WTC11 (cell line): ENCODE measurements around the gene EPN2. TPM values are rescaled to one million over a fixed set of nuclear protein-coding genes. Genes with fewer than 3 reads are reported as not detected.

ENCODE experiments used
- ATAC-seq: fragments of 200-7000 bp; cut with Tn5 transposase; 2 replicates; pipeline ENCODE4 v1.10.0; 2021; ENCODE audit warnings: mild to moderate bottlenecking, moderate library complexity
- CTCF ChIA-PET: fragments of 300-600 bp; sonication (Branson Sonifier 250); formaldehyde crosslinking; loops from one replicate; lab custom pipeline; 2021; ENCODE audit warnings: antibody characterized with exemption; lab: Charles Lee
- POLR2A ChIA-PET: fragments of 350-600 bp; sonication (Branson Sonifier 250); formaldehyde crosslinking; loops from one replicate; lab custom pipeline; 2021; ENCODE audit warnings: antibody characterized with exemption; lab: Charles Lee
- DNase-seq: peaks from one replicate; pipeline ENCODE4 v3.0.0; 2021; ENCODE audit warnings: low spot score
- H3K27ac Mint-ChIP-seq: 2 replicates; pipeline ENCODE4 v1.8.0; 2021; ENCODE audit warnings: mixed read lengths
- H3K27me3 Mint-ChIP-seq: 2 replicates; pipeline ENCODE4 v1.8.0; 2021; ENCODE audit warnings: low read depth, mild to moderate bottlenecking, moderate library complexity, mixed read lengths
- H3K36me3 Mint-ChIP-seq: 2 replicates; pipeline ENCODE4 v1.8.0; 2021; ENCODE audit warnings: mixed read lengths
- H3K4me1 Mint-ChIP-seq: 2 replicates; pipeline ENCODE4 v1.8.0; 2022; ENCODE audit warnings: mixed read lengths
- H3K4me3 Mint-ChIP-seq: 2 replicates; pipeline ENCODE4 v1.8.0; 2021; ENCODE audit warnings: mild to moderate bottlenecking, moderate library complexity, mixed read lengths
- H3K9me3 Mint-ChIP-seq: 2 replicates; pipeline ENCODE4 v1.8.0; 2021; ENCODE audit warnings: mixed read lengths
- CBFB ChIP-seq: sonication (generic); formaldehyde crosslinking; IDR thresholded peaks from 2 replicates; pipeline ENCODE4 v1.8.1; 2022; ENCODE audit warnings: mild to moderate bottlenecking, low read depth, missing genetic modification reagents
- ELF4 ChIP-seq: sonication (generic); formaldehyde crosslinking; IDR thresholded peaks from 2 replicates; pipeline ENCODE4 v1.8.1; 2022; ENCODE audit warnings: low read depth, mild to moderate bottlenecking, moderate library complexity, missing genetic modification reagents
- FOXP1 ChIP-seq: sonication (generic); formaldehyde crosslinking; IDR thresholded peaks from 2 replicates; pipeline ENCODE4 v1.8.0; 2022; ENCODE audit warnings: missing genetic modification reagents, mild to moderate bottlenecking, moderate library complexity, borderline replicate concordance
- GABPB1 ChIP-seq: sonication (generic); formaldehyde crosslinking; IDR thresholded peaks from 2 replicates; pipeline ENCODE4 v1.8.1; 2023; ENCODE audit warnings: mild to moderate bottlenecking, missing genetic modification reagents
- GRHL2 ChIP-seq: fragments of 250-450 bp; sonication (Bioruptor Pico); IDR thresholded peaks from 2 replicates; pipeline ENCODE4 v1.8.0; 2022; ENCODE audit warnings: mild to moderate bottlenecking, moderate library complexity; ENCODE audit not compliant: insufficient replicate concordance, severe bottlenecking
- GTF2I ChIP-seq: fragments of 250-450 bp; sonication (Bioruptor Pico); conservative IDR thresholded peaks from 2 replicates; pipeline ENCODE4 v1.4.0; 2021; ENCODE audit warnings: mild to moderate bottlenecking
- HMGA2 ChIP-seq: fragments of 250-450 bp; sonication (Bioruptor Pico); IDR thresholded peaks from 2 replicates; pipeline ENCODE4 v1.4.0; 2021; ENCODE audit warnings: mild to moderate bottlenecking, moderate library complexity
- MYBL2 ChIP-seq: sonication (generic); formaldehyde crosslinking; IDR thresholded peaks from 2 replicates; pipeline ENCODE4 v1.8.1; 2023; ENCODE audit warnings: mild to moderate bottlenecking, moderate library complexity, missing genetic modification reagents
- NFYB ChIP-seq: sonication (generic); formaldehyde crosslinking; conservative IDR thresholded peaks from 2 replicates; pipeline ENCODE4 v1.8.0; 2022; ENCODE audit warnings: low read depth, missing genetic modification reagents
- NR2C2 ChIP-seq: sonication (generic); formaldehyde crosslinking; IDR thresholded peaks from 2 replicates; pipeline ENCODE4 v1.8.0; 2022; ENCODE audit warnings: mild to moderate bottlenecking, missing genetic modification reagents
- PRRX2 ChIP-seq: fragments of 250-450 bp; sonication (Bioruptor Pico); IDR thresholded peaks from 2 replicates; pipeline ENCODE4 v1.8.0; 2021; ENCODE audit warnings: mild to moderate bottlenecking
- SMAD3 ChIP-seq: sonication (generic); formaldehyde crosslinking; IDR thresholded peaks from 2 replicates; pipeline ENCODE4 v1.8.0; 2022; ENCODE audit warnings: missing genetic modification reagents, mild to moderate bottlenecking, borderline replicate concordance
- SOX15 ChIP-seq: fragments of 250-450 bp; sonication (Bioruptor Pico); IDR thresholded peaks from 2 replicates; pipeline ENCODE4 v1.9.0; 2021; ENCODE audit warnings: mild to moderate bottlenecking
- TCF7 ChIP-seq: sonication (generic); formaldehyde crosslinking; IDR thresholded peaks from 2 replicates; pipeline ENCODE4 v1.8.0; 2022; ENCODE audit warnings: mild to moderate bottlenecking, low read depth, missing genetic modification reagents, moderate library complexity
- TEAD1 ChIP-seq: sonication (generic); formaldehyde crosslinking; IDR thresholded peaks from 2 replicates; pipeline ENCODE4 v1.8.0; 2022; ENCODE audit warnings: mild to moderate bottlenecking, missing genetic modification reagents
- TEAD4 ChIP-seq: sonication (generic); formaldehyde crosslinking; IDR thresholded peaks from 2 replicates; pipeline ENCODE4 v1.8.0; 2022; ENCODE audit warnings: mild to moderate bottlenecking, missing genetic modification reagents
- ZNF232 ChIP-seq: sonication (generic); formaldehyde crosslinking; IDR thresholded peaks from 2 replicates; pipeline ENCODE4 v1.8.0; 2022; ENCODE audit warnings: mild to moderate bottlenecking, missing genetic modification reagents
- ZNF396 ChIP-seq: fragments of 250-450 bp; sonication (Bioruptor Pico); IDR thresholded peaks from 2 replicates; pipeline ENCODE4 v1.8.0; 2021; ENCODE audit warnings: mild to moderate bottlenecking, moderate library complexity, borderline replicate concordance
- ZNF671 ChIP-seq: fragments of 250-450 bp; sonication (Bioruptor Pico); IDR thresholded peaks from 2 replicates; pipeline ENCODE4 v1.8.0; 2021; ENCODE audit warnings: mild to moderate bottlenecking
- total RNA-seq: library from RNA; stranded (reverse); gene quantifications from 3 replicates; pipeline ENCODE4 v1.2.3, GENCODE V29; 2021
- TF ChIP-seq, protein P1 (sequence below): sonication (generic); formaldehyde crosslinking; IDR thresholded peaks from 2 replicates; pipeline ENCODE4 v1.8.1; 2022; ENCODE audit warnings: mild to moderate bottlenecking, moderate library complexity, missing genetic modification reagents
- TF ChIP-seq, protein P2 (sequence below): sonication (generic); formaldehyde crosslinking; IDR thresholded peaks from 2 replicates; pipeline ENCODE4 v1.8.0; 2023; ENCODE audit warnings: missing genetic modification reagents
- TF ChIP-seq, protein P3 (sequence below): fragments of 250-450 bp; sonication (Bioruptor Pico); IDR thresholded peaks from 2 replicates; pipeline ENCODE4 v1.8.0; 2021; ENCODE audit warnings: mild to moderate bottlenecking
- TF ChIP-seq, protein P4 (sequence below): sonication (generic); formaldehyde crosslinking; IDR thresholded peaks from 2 replicates; pipeline ENCODE4 v1.8.1; 2023; ENCODE audit warnings: mild to moderate bottlenecking, missing genetic modification reagents, moderate library complexity
- TF ChIP-seq, protein P5 (sequence below): sonication (generic); formaldehyde crosslinking; IDR thresholded peaks from 2 replicates; pipeline ENCODE4 v1.8.1; 2023; ENCODE audit warnings: mild to moderate bottlenecking, missing genetic modification reagents, moderate library complexity

The EPN2 gene
- total RNA-seq, 1 experiment from 2014 or later = 48.8 TPM

DNA sequence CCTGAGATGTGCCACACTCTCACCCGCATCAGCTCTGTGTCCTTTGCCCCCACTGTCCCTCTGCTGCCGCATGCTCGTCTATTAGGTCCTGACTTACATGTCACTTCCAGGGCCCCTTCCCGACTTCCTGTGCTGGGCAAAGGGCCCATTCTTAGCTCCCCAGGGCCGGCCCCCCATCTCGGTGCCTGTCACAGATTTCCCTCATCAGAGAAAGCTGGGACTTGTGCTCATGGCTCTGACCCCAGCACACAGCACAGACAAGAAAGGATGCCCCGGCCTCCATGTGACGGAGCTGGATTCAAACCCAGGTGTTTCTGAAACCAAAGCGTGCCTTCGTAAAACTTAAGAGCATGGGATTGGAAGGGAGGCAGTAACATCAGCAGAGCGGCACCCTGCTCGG is 135.3 kb downstream of the EPN2 start:
- ChIA-PET CTCF (interaction anchor here (0.6 to 1.6 kb wide), 2 partner anchors 10 to 389 kb away, joined by 3 to 5 read pairs; partner anchors contain the start of gene B9D1), POLR2A (no interaction called here)
- no peak for ATAC-seq
- no peaks in the 10 kb centered on the region for H3K9me3 Mint-ChIP-seq
- H3K4me3 Mint-ChIP-seq = no peak overlapping the region
- H3K27me3 Mint-ChIP-seq = no peaks in the 10 kb centered on the region
- peaks cover 7% of the 10 kb centered on the region for H3K4me1 Mint-ChIP-seq
- peak overlapping the region; percentile 14; the same call in 1 of the 2 replicates for H3K27ac Mint-ChIP-seq
- H3K36me3 Mint-ChIP-seq = no peaks in the 10 kb centered on the region
- TF ChIP-seq TCF7 (CRISPR knock-in tag) (no peak), ELF4 (no peak), TEAD1 (CRISPR knock-in tag) (no peak), GTF2I (CRISPR knock-in tag) (no peak), GABPB1 (CRISPR knock-in tag) (no peak), SMAD3 (no peak), FOXP1 (no peak), PRRX2 (CRISPR knock-in tag) (no peak), GRHL2 (CRISPR knock-in tag) (no peak), CBFB (CRISPR knock-in tag) (no peak), TEAD4 (no peak), SOX15 (CRISPR knock-in tag) (no peak), ZNF671 (CRISPR knock-in tag) (no peak), ZNF396 (CRISPR knock-in tag) (no peak)
- TF ChIP-seq, protein P1, sequence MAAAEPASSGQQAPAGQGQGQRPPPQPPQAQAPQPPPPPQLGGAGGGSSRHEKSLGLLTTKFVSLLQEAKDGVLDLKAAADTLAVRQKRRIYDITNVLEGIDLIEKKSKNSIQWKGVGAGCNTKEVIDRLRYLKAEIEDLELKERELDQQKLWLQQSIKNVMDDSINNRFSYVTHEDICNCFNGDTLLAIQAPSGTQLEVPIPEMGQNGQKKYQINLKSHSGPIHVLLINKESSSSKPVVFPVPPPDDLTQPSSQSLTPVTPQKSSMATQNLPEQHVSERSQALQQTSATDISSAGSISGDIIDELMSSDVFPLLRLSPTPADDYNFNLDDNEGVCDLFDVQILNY (CRISPR knock-in tag) = no peak
- TF ChIP-seq, protein P2, sequence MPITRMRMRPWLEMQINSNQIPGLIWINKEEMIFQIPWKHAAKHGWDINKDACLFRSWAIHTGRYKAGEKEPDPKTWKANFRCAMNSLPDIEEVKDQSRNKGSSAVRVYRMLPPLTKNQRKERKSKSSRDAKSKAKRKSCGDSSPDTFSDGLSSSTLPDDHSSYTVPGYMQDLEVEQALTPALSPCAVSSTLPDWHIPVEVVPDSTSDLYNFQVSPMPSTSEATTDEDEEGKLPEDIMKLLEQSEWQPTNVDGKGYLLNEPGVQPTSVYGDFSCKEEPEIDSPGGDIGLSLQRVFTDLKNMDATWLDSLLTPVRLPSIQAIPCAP (CRISPR knock-in tag) = no peak
- TF ChIP-seq, protein P3, sequence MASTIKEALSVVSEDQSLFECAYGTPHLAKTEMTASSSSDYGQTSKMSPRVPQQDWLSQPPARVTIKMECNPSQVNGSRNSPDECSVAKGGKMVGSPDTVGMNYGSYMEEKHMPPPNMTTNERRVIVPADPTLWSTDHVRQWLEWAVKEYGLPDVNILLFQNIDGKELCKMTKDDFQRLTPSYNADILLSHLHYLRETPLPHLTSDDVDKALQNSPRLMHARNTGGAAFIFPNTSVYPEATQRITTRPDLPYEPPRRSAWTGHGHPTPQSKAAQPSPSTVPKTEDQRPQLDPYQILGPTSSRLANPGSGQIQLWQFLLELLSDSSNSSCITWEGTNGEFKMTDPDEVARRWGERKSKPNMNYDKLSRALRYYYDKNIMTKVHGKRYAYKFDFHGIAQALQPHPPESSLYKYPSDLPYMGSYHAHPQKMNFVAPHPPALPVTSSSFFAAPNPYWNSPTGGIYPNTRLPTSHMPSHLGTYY (CRISPR knock-in tag) = no peak
- TF ChIP-seq, all 79 proteins: peak for 0
- DNase-seq = no peak

DNA sequence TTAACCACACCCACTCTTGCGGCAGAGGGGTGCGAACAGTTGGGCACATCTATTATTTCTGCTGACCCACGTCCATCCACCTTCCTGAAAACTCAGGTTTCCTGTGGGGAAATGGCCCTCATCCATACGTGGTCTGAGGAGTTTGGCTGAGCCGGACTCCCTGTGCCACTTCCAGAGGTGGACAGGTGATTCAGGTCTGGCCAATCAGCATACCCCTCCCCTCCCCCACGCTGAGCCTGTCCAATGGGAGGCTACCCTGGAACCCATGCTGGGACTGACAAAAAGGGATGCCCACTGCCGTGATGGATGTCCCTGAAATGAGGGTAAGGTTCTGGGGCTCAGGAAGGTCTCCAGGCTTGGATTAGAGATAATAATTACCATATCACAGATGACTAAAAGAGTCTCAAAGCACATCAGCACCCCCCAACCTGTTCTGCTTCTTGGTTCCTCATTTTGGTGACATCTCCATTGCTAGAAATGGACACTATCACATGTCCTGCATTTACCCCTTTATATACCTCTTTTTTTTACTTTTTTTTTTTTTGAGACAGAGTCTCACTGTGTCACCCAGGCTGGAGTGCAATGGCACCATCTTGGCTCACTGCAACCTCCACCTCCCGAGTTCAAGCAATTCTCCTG is 135.8 kb downstream of the EPN2 start:
- Mint-ChIP-seq H3K36me3 (no peaks in the 10 kb centered on the region), H3K27ac (no peak overlapping the region), H3K9me3 (no peaks in the 10 kb centered on the region), H3K4me1 (peaks cover 7% of the 10 kb centered on the region), H3K4me3 (no peak overlapping the region), H3K27me3 (no peaks in the 10 kb centered on the region)
- ATAC-seq = no peak
- no peak for DNase-seq
- CTCF ChIA-PET = interaction anchor here (1.6 kb wide), 1 partner anchor 10 kb away, joined by 5 read pairs; the partner anchor contains the start of gene B9D1
- POLR2A ChIA-PET = no interaction called here
- TF ChIP-seq, protein P4, sequence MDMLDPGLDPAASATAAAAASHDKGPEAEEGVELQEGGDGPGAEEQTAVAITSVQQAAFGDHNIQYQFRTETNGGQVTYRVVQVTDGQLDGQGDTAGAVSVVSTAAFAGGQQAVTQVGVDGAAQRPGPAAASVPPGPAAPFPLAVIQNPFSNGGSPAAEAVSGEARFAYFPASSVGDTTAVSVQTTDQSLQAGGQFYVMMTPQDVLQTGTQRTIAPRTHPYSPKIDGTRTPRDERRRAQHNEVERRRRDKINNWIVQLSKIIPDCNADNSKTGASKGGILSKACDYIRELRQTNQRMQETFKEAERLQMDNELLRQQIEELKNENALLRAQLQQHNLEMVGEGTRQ (CRISPR knock-in tag) = peak; percentile 52
- TF ChIP-seq HMGA2 (CRISPR knock-in tag) = no peak
- peak; percentile 63 for TF ChIP-seq NFYB (CRISPR knock-in tag)

DNA sequence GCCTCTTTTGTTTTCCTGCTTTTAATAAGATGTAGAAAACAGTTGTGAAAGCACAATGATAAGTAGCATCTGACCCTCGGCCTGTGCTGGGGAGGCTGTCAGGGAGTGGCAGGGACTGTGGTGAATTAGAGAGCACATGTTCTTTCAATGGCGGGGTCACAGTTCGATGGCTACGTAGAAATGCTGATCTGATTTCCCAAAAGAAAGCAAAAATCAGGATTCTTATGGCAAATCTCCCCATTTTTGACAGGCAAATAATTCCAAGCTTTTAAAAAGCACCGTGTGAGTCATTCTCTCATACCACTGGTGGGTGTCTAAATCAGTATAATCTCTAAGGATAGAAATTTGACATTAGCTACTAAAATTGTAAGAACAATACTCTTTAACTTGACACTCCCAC is 137.0 kb downstream of the EPN2 start:
- CTCF ChIA-PET = interaction anchor here (0.9 kb wide), 1 partner anchor 73 kb away, joined by 3 read pairs; no protein-coding TSS in a partner anchor
- H3K27me3 Mint-ChIP-seq = no peaks in the 10 kb centered on the region
- peaks cover 10% of the 10 kb centered on the region for H3K4me1 Mint-ChIP-seq
- no peak overlapping the region for H3K27ac Mint-ChIP-seq
- ATAC-seq = no peak
- no peak overlapping the region for H3K4me3 Mint-ChIP-seq
- TF ChIP-seq, protein P5, sequence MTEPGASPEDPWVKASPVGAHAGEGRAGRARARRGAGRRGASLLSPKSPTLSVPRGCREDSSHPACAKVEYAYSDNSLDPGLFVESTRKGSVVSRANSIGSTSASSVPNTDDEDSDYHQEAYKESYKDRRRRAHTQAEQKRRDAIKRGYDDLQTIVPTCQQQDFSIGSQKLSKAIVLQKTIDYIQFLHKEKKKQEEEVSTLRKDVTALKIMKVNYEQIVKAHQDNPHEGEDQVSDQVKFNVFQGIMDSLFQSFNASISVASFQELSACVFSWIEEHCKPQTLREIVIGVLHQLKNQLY (CRISPR knock-in tag) = no peak
- TF ChIP-seq SOX15 (CRISPR knock-in tag) (no peak), GRHL2 (CRISPR knock-in tag) (no peak), ZNF232 (CRISPR knock-in tag) (no peak), MYBL2 (no peak), NR2C2 (CRISPR knock-in tag) (no peak)
- H3K36me3 Mint-ChIP-seq = peaks cover 2% of the 10 kb centered on the region
- no peak for DNase-seq
- POLR2A ChIA-PET = no interaction called here
- no peaks in the 10 kb centered on the region for H3K9me3 Mint-ChIP-seq
